Measurements from ENCODE around the gene GPR135. TPM values are rescaled to one million over a fixed set of nuclear protein-coding genes. Genes with fewer than 3 reads are reported as not detected.

The GPR135 gene
- total RNA-seq, 2 experiments from 2014 or later: 0.81 to 0.91 TPM

- CTCF ChIA-PET: no interaction called here
- DNase-seq: no peak
- Histone ChIP-seq H3K9me3 (ENCODE audit: control insufficient read depth in 1 of 2, insufficient read depth in 1 of 2, low read length in 2 of 2) (no peaks in the 10 kb centered on the region), H3K27ac (ENCODE audit: low read depth in 1 of 2, low read length in 2 of 2) (no peak overlapping the region), H3K4me1 (ENCODE audit: insufficient read depth, low read length) (no peaks in the 10 kb centered on the region), H3K36me3 (ENCODE audit: insufficient read depth, low read length) (no peaks in the 10 kb centered on the region), H3K27me3 (ENCODE audit: control insufficient read depth in 1 of 2, insufficient read depth in 2 of 2, low read length in 2 of 2) (no peaks in the 10 kb centered on the region), H3K4me3 (ENCODE audit: low read length) (no peak overlapping the region)
- Mint-ChIP-seq H3K9me3 (no peaks in the 10 kb centered on the region), H3K27ac (no peak overlapping the region), H3K4me3 (no peak overlapping the region), H3K4me1 (ENCODE audit: low read depth) (no peaks in the 10 kb centered on the region), H3K36me3 (ENCODE audit: low read depth) (no peaks in the 10 kb centered on the region), H3K27me3 (no peaks in the 10 kb centered on the region)
- no peak for ATAC-seq (ENCODE audit: poor library complexity)
- TF ChIP-seq CTCF (IDR thresholded peaks at IDR 0.05): no peak
- intact Hi-C loops (cut with DNase I, micrococcal nuclease): no loop called here
- POLR2A ChIA-PET: no interaction called here
Observed at GRCh38 chr14:59425322-59425935, 39.8 kb downstream of the GPR135 start.

GRCh38 chr14:59424341-59425071 is 40.7 kb downstream of the GPR135 start:
- intact Hi-C loops (cut with DNase I, micrococcal nuclease): no loop called here
- Mint-ChIP-seq H3K9me3 (no peaks in the 10 kb centered on the region), H3K36me3 (ENCODE audit: low read depth) (no peaks in the 10 kb centered on the region), H3K27me3 (no peaks in the 10 kb centered on the region), H3K27ac (no peak overlapping the region), H3K4me3 (no peak overlapping the region), H3K4me1 (ENCODE audit: low read depth) (no peaks in the 10 kb centered on the region)
- POLR2A ChIA-PET: no interaction called here
- H3K27ac ChIP-seq (ENCODE audit: low read depth in 1 of 2, low read length in 2 of 2): no peak overlapping the region
- no peaks in the 10 kb centered on the region for H3K4me1 ChIP-seq (ENCODE audit: insufficient read depth, low read length)
- H3K9me3 ChIP-seq (ENCODE audit: control insufficient read depth in 1 of 2, insufficient read depth in 1 of 2, low read length in 2 of 2): no peaks in the 10 kb centered on the region
- CTCF ChIA-PET: no interaction called here
- no peaks in the 10 kb centered on the region for H3K36me3 ChIP-seq (ENCODE audit: insufficient read depth, low read length)
- H3K27me3 ChIP-seq (ENCODE audit: control insufficient read depth in 1 of 2, insufficient read depth in 2 of 2, low read length in 2 of 2): no peaks in the 10 kb centered on the region
- H3K4me3 ChIP-seq (ENCODE audit: low read length): no peak overlapping the region
- TF ChIP-seq CTCF (IDR thresholded peaks at IDR 0.05): no peak
- ATAC-seq (ENCODE audit: poor library complexity) (no peak), DNase-seq (no peak)

GRCh38 chr14:59422069-59422881 is 42.9 kb downstream of the GPR135 start:
- no peak overlapping the region for H3K4me3 ChIP-seq (ENCODE audit: low read length)
- H3K9me3 ChIP-seq (ENCODE audit: control insufficient read depth in 1 of 2, insufficient read depth in 1 of 2, low read length in 2 of 2): no peaks in the 10 kb centered on the region
- no peaks in the 10 kb centered on the region for H3K27me3 Mint-ChIP-seq
- H3K27ac ChIP-seq (ENCODE audit: low read depth in 1 of 2, low read length in 2 of 2): no peak overlapping the region
- H3K4me3 Mint-ChIP-seq: no peak overlapping the region
- intact Hi-C loops (cut with DNase I, micrococcal nuclease): no loop called here
- H3K36me3 ChIP-seq (ENCODE audit: insufficient read depth, low read length): no peaks in the 10 kb centered on the region
- H3K27ac Mint-ChIP-seq: no peak overlapping the region
- ATAC-seq (ENCODE audit: poor library complexity) (no peak), DNase-seq (peak in 1 of 14 experiments; percentile 1)
- POLR2A ChIA-PET: interaction anchor here (1.1 kb wide), 1 partner anchor 8 kb away, joined by 3 read pairs; no protein-coding TSS in a partner anchor
- no peaks in the 10 kb centered on the region for H3K36me3 Mint-ChIP-seq (ENCODE audit: low read depth)
- H3K9me3 Mint-ChIP-seq: no peaks in the 10 kb centered on the region
- TF ChIP-seq CTCF (IDR thresholded peaks at IDR 0.05): no peak
- H3K27me3 ChIP-seq (ENCODE audit: control insufficient read depth in 1 of 2, insufficient read depth in 2 of 2, low read length in 2 of 2): no peaks in the 10 kb centered on the region
- no peaks in the 10 kb centered on the region for H3K4me1 ChIP-seq (ENCODE audit: insufficient read depth, low read length)
- CTCF ChIA-PET: no interaction called here
- H3K4me1 Mint-ChIP-seq (ENCODE audit: low read depth): no peaks in the 10 kb centered on the region
